DMS53 treated with DMSO at 0.1 percent for 48 hours (cell line): ENCODE measurements around the gene TEAD1.
A peak's percentile ranks its signal among the peaks of the same experiment; 100 is the strongest.

Experiments used
- DNase-seq: peaks from one replicate; lab custom pipeline; 2025; ENCODE audit not compliant: unreplicated experiment; lab: John Stamatoyannopoulos, UW

Gene TEAD1

DNA sequence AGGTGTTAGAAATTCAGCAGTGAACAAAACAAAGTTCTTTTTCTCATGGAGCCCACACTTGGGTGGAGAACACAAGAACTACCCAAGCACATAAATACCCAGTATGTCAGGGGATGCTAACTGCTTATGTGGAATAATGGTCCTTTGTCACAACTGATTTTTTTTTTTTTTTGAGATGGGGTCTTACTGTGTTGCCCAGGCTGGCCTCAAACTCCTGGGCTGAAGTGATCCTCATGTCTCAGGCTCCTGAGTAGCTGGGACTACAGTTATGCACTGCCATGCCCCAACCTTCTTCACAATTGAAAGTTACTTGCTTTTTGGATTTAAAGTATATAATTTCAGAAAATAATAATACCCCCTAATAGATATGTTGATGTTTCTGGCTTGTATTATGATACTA is 212.3 kb downstream of the TEAD1 start:
- no peak for DNase-seq

DNA sequence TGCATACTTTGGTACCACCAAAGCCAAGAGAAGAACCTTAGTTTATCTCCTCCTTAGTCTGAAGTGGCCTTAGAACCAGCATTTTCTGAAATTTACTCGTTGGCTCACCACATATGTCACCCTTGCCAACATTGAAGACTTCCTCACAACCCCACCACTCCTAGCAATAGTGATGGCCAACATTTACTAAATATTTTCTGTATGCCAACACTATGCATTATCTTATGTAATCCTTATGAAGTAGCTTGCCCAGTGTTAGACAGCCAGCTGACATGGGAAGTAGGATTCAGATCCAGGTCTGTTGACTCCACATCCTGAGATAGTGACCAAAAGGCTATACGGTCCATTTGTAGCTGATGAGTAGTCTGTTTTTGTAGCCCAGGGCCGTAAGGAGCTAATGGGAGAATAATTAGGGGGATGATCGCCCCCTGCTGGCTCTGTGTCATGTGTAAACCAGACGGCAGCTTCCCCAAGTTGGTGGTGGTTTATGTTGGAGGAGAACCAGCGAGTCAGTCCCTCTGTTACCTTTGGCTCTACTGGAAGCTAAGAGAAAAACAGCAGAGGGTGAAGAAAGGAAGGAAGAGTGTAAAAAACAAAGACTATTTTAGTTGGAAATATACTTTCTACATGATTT is 214.4 kb downstream of the TEAD1 start:
- DNase-seq: peak; percentile 56

DNA sequence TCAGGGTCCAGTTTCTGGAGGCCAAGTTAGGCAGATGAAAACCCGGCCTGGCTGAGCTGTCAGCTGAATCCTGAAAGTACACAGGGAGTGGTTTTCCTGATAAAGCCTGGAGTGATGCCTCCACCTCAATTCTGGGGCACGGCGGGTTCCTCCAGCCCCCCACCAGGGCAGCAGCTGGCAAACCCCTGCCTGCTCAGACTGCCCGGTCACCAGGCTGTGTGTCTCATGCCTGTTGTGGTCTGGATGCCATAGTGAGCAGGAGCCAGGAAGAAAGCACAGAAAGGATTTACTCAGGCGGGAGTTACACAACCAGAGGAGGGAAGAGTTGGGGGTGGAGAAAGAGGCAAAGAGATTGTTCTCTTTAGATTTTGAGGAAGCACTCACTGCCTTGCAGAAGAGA is 215.0 kb downstream of the TEAD1 start:
- no peak for DNase-seq

DNA sequence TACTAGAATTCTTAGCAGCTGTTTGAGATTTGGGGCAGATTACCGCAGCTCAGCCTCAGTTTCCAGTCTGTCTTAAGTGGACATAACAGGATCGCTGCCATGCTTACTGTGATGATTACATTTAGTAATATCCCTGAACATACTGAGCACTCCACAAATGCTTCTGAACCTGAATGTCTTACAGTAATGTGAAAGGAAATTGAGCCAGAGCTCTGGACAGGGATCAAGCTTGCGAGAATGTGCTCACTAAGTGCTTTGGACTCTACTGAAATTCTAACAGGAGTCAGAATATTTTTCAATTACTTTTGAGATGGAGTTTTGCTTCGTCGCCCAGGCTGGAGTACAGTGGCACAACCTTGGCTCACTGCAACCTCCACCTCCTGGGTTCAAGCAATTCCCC is 216.3 kb downstream of the TEAD1 start:
- DNase-seq: no peak

DNA sequence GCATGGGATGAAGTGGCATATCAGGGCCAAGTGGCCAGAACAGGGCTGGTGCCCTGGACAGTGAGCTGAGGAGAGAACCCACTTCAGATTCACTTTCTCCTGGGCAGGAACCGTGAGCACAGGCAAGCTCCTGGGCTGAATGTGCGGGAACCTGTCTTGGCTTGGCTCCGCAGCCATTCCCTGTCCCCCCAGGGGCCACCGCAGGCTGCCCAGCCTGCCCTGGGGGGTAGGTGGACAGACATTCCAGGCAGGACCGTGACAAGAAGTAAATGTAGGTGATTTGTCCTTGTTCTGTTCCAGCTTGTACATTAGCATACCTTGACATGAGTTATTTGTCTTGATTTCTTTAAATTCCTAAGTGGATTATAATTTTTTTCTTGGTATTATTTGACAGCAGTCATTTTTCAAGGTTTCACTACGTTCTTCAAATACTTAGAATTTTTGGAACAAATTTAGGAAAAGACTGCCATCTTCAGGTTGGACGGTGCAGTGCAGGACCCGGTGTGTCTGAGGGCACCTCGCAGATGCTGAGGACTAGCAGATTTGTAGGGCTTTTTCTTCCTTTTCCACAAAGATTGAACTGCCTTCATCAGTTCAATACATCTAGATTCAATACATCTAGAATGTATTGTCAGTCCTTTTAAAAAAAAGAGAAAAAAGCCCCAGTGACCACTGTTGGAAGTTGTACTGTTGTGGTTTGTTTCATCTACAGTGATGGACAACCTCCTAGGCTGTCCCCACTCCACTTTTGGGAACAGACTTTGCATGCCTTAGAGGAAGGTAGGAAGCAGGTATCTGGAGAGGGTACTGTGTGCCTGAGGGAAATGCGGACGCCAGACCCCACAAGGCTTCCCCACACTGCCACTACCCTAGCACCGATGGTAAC is 219.8 kb downstream of the TEAD1 start:
- DNase-seq: peak; percentile 11

DNA sequence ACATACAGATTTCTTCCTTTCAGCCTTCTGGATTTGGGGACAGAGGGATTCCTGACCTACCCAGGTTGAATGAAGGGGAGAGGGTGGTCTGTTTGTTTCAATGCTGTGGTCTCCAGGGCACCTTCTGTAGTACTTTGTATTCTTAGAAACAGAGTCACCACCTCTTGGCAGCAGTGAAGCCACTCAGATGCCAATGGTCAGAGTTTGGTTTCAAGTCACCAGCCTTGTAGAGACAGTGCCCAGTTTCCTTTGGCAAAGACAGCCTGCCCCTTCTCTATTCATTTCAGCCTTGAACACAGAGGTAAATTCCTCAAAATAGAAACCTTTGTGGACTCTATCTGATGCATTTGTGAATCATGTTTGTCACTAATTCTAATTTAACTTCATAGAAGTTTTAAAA is 223.2 kb downstream of the TEAD1 start:
- no peak for DNase-seq

DNA sequence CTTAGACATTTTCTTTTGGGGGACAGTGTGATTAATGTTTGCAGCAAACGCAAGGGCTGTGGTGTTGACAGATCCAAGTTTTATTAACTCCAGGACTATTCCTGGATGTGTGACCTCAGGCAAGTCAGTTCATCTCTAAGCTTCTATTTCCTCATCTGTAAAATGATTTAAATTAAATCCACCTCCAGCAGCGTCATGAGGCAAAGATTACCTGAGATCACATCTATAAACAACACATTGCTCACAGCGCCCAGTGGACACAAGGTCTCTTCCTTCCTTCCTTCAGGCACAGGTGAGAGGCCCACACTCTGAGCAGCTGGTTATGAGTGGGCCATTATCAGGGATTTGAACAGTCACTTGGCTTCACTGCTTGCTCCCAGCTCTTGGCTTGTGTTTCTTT is 223.6 kb downstream of the TEAD1 start:
- no peak for DNase-seq

DNA sequence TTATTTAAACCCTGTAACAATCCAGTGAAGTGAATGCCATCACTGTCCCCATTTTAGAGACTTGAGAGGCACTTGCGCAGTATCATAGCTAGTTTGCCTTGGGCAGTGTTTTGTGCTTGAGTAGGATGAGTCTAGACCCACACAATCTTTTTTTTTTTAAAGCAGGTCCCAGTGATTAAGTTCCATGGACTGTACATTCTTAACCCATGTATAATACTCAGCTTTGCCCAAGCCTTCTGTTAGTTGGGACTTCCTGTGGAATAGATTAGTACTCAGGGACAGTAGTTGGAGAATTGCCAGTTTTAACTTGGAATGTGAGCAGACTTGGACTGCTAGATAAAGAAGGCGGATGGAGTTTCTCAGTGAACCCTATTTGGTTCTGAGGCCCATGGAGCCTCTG is 226.3 kb downstream of the TEAD1 start:
- DNase-seq: no peak

DNA sequence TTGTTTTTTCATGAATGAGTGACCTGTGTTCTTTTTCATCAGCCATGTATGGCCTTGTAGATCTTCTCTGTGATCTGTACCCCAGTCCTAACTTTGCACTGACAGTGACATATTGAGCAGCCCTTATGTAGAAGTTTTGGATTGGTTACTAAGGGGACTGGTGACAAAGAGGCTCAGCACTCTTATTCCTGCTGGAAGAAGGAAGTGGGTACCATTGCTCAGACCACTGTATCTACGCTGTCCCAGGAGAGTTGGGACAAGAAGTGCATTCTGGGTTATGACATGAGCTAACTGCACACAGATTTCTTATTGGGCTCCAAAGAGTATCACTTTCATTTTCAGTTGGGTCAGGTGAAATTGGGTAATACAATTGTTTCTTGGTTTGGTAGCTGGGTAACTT is 227.1 kb downstream of the TEAD1 start:
- DNase-seq: no peak

DNA sequence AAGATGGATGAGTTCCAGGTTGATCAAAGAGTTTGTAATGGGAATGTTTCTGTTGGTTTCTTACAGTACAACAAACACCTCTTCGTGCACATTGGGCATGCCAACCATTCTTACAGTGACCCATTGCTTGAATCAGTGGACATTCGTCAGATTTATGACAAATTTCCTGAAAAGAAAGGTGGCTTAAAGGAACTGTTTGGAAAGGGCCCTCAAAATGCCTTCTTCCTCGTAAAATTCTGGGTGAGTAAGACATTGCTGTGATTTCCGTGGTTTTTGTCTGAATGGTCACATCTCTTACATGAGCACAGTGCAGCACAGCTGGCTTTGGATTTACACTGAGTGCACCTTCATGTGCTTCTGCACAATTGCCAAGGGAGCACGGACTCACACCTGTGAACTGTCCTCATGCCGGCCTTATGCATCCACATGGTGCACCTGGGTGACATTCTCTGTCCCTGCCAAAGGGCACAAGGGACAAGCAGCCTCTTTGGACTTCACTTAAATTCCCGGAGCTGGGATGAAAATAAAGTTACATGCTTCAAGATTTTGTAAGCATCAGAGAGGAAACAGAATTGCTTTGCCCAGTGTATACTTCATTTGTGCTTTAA is 227.8 kb downstream of the TEAD1 start:
- DNase-seq: no peak

DNA sequence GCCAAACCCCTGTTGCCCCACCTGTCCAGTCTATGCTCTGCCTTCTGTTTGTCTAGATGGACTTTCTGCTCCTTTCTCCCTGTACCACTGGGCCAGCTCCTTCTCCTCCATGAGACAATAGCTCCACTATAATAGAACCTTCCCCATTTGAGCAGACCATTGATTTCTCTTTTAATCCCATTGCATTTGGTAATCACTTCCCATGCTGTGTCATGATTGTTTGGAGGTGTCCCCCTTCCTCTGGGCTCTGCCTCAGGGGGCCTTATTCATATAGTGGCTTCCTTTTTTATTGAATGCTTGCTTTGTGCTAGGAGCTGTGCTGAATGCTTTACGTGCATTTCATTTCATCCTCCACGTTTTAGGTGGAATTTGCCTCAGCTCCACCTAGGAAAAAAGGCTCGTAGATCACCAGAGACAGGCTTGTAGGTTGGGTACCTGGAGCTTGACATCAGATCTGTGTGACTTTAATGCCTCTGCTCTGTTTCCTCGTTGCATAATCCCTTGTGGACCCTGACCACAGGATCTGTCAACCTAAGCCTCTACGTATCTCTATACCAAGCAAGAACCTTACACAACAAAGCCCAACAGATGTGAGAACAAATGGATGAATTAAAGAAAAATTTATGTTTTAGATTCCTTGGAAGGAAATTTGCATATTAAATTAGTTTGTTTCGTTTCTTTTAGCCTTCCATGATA is 228.7 kb downstream of the TEAD1 start:
- no peak for DNase-seq

DNA sequence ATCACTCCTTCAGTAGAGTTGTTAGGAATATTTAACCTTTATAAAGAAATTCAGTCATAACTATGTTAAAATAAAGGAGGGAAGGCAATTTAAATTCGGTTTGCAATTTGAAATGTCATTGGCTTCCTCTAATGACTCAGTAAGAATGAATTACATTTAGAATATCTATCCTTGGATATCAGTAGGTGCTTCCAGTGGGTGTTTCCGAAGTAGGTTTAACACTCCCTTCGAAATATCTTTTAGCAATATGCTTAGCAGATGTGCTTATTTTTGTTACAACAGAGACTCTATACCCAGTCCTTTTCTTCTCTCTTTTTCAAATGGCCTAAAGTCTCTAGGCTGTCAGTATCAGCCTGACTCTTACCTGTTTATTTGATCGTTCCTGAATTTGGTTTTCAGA is 231.2 kb downstream of the TEAD1 start:
- no peak for DNase-seq

DNA sequence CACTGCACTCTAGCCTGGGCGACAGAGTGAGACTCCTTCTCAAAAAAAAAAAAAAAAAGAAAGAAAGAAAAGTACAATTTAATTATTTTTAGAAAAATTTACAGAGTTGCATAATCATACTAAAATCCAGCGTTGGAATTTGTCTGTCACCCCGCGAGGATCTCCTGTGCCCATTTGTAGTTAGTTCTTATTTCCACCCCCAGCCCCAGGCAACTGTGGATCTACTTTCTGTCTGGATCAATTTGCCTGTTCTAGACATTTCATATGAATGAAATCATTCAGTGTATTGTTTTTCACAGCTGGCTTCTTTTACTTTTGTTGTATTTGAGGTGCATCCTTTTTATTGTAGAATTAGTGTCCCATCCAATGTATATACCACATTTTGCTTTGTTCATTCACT is 232.3 kb downstream of the TEAD1 start:
- DNase-seq: no peak

DNA sequence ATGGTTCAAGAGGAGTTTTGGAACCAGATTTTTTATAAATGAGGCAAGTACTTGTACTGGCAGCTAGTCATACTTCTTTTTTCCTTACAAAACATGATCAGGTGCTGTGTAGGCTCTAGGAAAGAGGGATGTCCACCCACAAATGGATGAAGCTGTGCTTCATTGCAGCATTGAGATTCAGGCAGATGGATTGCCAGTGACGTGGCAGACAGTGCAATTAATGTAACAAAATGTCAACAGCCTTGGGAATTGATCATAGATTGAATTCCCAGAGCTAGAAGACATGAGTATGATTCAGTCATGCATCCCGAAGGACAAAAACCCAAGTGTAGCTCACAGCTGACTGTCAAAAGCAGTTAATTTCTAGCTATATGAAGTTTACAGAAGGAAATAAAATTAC is 235.7 kb downstream of the TEAD1 start:
- DNase-seq: no peak

DNA sequence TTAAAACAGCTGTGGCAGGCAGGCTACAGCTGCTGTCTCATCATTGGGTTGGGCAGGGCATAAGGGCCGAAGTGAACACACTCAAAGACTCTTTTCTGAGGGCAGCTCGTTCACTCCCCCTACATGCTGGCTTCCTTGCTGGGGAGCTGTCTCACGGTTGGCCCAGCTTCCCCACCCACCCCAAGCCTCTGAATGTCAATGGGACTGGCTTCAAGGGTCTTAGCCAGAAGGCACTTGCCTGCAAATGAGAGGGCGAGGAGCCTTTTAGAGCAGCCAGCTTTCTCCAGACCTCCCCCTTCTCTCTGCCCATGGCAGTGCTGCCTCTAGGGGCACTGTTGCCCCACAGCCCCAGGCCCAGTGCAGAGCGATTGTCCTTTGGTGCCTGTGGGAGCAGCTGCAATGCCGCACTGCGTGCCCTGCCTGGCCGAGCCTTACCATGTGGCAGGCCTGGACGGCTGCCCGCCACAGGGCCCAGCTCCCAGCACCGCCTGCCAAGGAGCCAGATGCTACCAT is 240.2 kb downstream of the TEAD1 start:
- no peak for DNase-seq

DNA sequence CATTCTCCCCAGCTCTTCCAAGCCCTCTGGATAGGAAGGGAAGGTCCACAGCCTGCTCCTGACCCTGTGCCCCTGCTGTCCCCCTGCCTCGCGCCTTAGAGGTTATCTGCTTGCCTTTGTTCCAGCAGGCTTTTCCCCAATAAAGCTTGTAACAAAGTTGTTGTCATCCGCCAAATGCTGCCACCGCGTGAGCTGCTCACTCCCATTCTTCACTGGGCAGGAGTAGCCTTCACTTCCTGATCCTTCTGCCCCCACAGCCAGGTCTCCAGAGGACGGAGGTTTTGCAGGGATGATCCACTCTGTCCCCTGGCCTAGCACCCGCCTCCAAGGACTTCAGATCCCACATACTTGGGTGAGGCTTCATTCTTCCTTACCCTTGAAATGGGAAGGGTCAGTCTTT is 240.9 kb downstream of the TEAD1 start:
- DNase-seq: no peak

DNA sequence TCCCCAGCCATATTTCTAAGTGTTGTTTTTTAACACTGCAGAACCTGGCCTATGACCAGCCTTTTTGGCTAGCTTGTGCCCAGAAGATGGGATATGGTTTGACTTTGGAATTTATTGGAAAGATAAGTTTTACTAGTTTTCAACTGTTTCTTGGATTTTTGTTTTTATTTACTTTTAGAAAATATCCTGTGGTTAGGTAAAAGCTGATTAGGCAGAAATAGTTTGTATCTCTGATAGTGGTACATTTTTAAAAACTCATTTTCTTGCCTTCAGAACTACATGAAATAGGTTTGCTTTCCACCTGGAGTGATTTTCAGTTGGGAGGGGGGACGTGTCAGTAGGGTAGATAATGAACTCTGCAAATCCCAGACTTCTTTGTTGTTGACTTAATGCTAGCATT is 243.6 kb downstream of the TEAD1 start:
- no peak for DNase-seq

DNA sequence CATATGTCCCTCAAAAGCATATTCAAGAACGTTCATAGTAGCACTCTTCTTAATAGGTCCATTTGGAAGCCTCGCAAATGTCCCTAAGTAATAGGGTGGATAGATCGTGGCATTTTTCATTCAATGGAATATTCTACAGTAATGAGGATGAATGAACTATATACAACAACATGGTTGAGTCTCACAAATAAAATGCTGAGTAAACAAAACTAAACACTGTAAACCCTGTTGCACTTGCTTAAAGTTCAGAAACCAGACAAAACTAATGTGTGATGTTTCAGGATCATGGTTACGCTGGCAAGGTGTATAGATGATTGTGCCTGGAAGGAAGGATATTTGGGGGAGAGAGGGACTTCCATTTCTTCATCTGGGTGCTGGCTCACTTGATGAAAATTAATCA is 244.4 kb downstream of the TEAD1 start:
- DNase-seq: no peak

DNA sequence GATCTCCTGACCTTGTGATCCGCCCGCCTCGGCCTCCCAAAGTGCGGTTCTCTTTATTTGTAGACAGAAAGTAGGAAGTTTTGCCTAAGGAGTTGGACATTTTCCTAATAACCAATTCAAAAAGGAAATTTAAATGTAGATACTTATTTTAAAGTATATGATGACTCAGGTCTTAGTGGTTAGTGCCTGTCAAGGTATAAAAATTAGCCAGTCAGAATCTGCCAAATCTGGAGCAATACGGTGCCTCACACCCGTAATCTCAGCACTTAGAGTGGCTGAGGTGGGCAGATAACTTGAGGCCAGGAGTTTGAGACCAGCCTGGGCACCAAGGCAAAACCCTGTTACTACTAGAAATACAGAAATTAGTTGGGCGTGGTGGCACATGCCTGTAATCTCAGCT is 248.2 kb downstream of the TEAD1 start:
- no peak for DNase-seq

DNA sequence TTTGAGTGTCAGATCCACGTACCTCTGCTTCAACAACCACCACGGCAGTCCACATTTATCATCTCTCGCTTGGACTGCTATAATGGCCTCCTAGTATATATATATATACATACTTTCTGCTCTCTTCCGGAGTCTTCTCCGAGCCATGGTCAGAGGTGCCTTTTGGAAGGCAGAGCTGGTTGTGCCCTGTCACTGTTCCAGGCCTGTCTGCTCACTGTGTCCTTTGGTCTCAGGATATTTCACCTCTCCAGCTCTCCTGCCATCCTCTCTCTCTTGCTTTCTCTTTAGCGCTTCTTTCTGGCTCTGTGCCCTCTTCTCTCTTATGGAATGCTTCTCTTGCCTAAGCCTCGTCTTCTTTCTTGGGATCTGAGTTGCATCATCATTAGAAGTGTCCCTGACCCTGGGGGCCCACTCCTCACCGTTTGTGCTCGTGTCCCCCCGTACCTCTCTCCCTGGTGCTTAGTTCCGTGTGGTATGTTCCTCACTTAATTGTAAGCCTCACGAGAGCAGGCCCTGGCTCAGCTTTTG is 248.8 kb downstream of the TEAD1 start:
- no peak for DNase-seq

DNA sequence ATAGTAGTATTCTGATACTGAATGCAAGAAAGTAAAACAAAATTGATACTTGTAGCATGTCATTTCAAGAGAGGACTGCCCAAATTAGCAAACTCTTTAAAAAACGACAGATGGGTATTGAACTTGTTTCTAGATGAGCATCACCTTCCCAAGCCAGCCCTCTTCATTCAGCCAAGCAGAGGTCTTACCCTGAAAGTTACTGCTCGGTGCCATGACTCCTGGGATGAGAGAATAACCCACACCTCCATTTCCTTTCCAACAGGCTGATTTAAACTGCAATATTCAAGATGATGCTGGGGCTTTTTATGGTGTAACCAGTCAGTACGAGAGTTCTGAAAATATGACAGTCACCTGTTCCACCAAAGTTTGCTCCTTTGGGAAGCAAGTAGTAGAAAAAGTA is 250.4 kb downstream of the TEAD1 start:
- no peak for DNase-seq
